Measurements from ENCODE around the gene HBA1.
"Not testable (repeated sequence)": the region's sequence is repeated elsewhere in the genome, so short reads cannot be mapped to it uniquely, and the experiment has no call there.

The HBA1 gene

GRCh38 chr16:160242-160641 lies 16.2 kb upstream of the HBA1 start:
- not testable (repeated sequence) for DNase-seq (ENCODE audit: low spot score)

- no peak for DNase-seq (ENCODE audit: low spot score)
Measured at GRCh38 chr16:160691-161190, 15.7 kb upstream of the HBA1 start.

GRCh38 chr16:162271-162991 lies 14.0 kb upstream of the HBA1 start:
- no peak for DNase-seq (ENCODE audit: low spot score)

GRCh38 chr16:163139-163538 lies 13.3 kb upstream of the HBA1 start:
- not testable (repeated sequence) for DNase-seq (ENCODE audit: low spot score)

GRCh38 chr16:163696-164095 lies 12.8 kb upstream of the HBA1 start:
- not testable (repeated sequence) for DNase-seq (ENCODE audit: low spot score)

GRCh38 chr16:164134-164823 lies 12.2 kb upstream of the HBA1 start:
- DNase-seq (ENCODE audit: low spot score), result not testable (repeated sequence)

- DNase-seq (ENCODE audit: low spot score), result no peak
Measured at GRCh38 chr16:164827-165538, 11.5 kb upstream of the HBA1 start.

GRCh38 chr16:165539-166374 lies 10.7 kb upstream of the HBA1 start, which contains the start of gene HBM:
Gene HBM (plus strand): TSS chr16:165978. CDS start chr16:165998, 20 bp downstream.
- DNase-seq (ENCODE audit: low spot score), result no peak

- no peak for DNase-seq (ENCODE audit: low spot score)
Measured at GRCh38 chr16:166375-167121, 9.9 kb upstream of the HBA1 start.

- no peak for DNase-seq (ENCODE audit: low spot score)
Measured at GRCh38 chr16:167122-167690, 9.3 kb upstream of the HBA1 start.

GRCh38 chr16:168424-168823 lies 8.1 kb upstream of the HBA1 start:
- DNase-seq (ENCODE audit: low spot score), result no peak

GRCh38 chr16:169014-169413 lies 7.5 kb upstream of the HBA1 start:
- no peak for DNase-seq (ENCODE audit: low spot score)

- not testable (repeated sequence) for DNase-seq (ENCODE audit: low spot score)
Measured at GRCh38 chr16:170088-170507, 6.4 kb upstream of the HBA1 start.

- DNase-seq (ENCODE audit: low spot score), result no peak
Measured at GRCh38 chr16:170788-171187, 5.7 kb upstream of the HBA1 start.

- DNase-seq (ENCODE audit: low spot score), result not testable (repeated sequence)
Measured at GRCh38 chr16:172374-172941, 4.0 kb upstream of the HBA1 start, which contains the start of gene HBA2. Gene HBA2 (plus strand): TSS chr16:172876. CDS start chr16:172913, 37 bp downstream.

- DNase-seq (ENCODE audit: low spot score), result not testable (repeated sequence)
Measured at GRCh38 chr16:173211-173854, 3.1 kb upstream of the HBA1 start.

- not testable (repeated sequence) for DNase-seq (ENCODE audit: low spot score)
Measured at GRCh38 chr16:173928-174769, 2.3 kb upstream of the HBA1 start.
